Vagina (tissue), 2 donors: Measurements from ENCODE around the gene RPL22. TPM values are rescaled to one million over a fixed set of nuclear protein-coding genes. Genes with fewer than 3 reads are reported as not detected.

ENCODE experiments used
- DNase-seq, 2 donors: peaks; one replicate each; pipeline ENCODE4 v3.0.0-alpha.2; 2017; ENCODE audit errors: extremely low spot score in 2 of 2
- H3K27ac ChIP-seq: fragments of 200-600 bp; sonication (generic); one replicate; pipeline ENCODE4 v1.5.1; 2019
- H3K27me3 ChIP-seq: fragments of 200-600 bp; sonication (generic); one replicate; pipeline ENCODE4 v1.5.1; 2019
- H3K36me3 ChIP-seq, 2 donors: fragments of 200-600 bp; sonication (generic); one replicate each; pipeline ENCODE4 v1.5.1; 2017 to 2019
- H3K4me1 ChIP-seq: fragments of 200-600 bp; sonication (generic); one replicate; pipeline ENCODE4 v1.5.1; 2019
- H3K4me3 ChIP-seq, 2 donors: fragments of 200-600 bp; sonication (generic); 1 replicate in 1 of 2; 2 replicates in 1 of 2; pipeline ENCODE4 v1.5.1; 2016 to 2019
- H3K9me3 ChIP-seq: fragments of 200-600 bp; sonication (generic); one replicate; pipeline ENCODE4 v1.5.1; 2019
- POLR2A ChIP-seq, 2 donors: fragments of 450-650 bp; IDR thresholded peaks; one replicate each; pipeline ENCODE4 v1.6.1; 2017; ENCODE audit warnings: antibody characterized with exemption in 2 of 2, mild to moderate bottlenecking in 2 of 2, moderate library complexity in 2 of 2
- POLR2AphosphoS5 ChIP-seq, 2 donors: sonication (generic); formaldehyde crosslinking; IDR thresholded peaks; one replicate each; pipeline ENCODE4 v1.9.0; 2017; ENCODE audit warnings: antibody characterized with exemption in 2 of 2, mild to moderate bottlenecking in 2 of 2, low read depth in 1 of 2; ENCODE audit not compliant: insufficient read depth in 1 of 2
- intact Hi-C: fragments of 100-400 bp; cut with DNase I; formaldehyde crosslinking; loops from one replicate; pipeline ENCODE4 v1.15.1; 2023
- total RNA-seq: library from RNA; depleted of rRNA; stranded (reverse); fragments of >200 nt; gene quantifications from one replicate; pipeline ENCODE4 v1.2.3, GENCODE V29; 2016
- TF ChIP-seq, protein P1 (sequence below), 3 experiments: fragments of 450-650 bp in 2 of 3; fragments of 200-600 bp in 1 of 3; sonication (generic) in 1 of 3; IDR thresholded peaks; one replicate each; pipeline ENCODE4 v1.5.1; 2017 to 2019; ENCODE audit warnings: antibody characterized with exemption in 3 of 3, mild to moderate bottlenecking in 2 of 3, moderate library complexity in 2 of 3

The RPL22 gene
- total RNA-seq, 1 donor from 2014 or later: 154 TPM

DNA sequence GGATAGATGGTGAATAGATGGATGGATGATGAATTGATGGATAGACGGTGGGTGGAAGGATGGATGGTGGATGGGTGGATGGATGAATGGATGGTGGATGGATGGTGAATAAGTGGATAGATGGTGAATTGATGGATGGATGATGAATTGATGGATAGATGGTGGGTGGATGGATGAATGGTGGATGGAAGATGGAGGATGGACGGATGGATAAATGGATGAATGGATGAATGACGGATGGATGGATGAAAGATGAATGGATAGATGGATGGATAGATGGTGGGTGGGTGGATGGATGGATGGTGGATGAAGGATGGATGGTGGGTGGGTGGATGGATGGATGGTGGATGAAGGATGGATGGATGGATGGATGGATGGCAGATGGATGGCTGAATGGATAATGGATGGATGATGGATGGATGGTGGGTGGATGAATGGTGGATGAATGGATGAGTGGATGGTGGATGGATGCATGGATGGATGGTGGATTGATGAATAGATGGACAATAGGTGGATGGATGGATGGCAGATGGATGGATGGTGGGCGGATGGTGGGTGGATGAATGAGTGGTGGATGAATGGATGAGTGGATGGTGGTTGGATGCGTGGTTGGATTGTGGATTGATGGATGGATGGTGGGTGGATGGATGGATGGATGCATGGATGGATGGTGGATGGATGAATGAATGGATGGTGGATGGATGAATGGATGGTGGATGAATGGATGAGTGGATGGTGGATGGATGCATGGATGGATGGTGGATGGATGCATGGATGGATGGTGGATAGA is 24.6 kb downstream of the RPL22 start:
- H3K4me3 ChIP-seq: no peak overlapping the region
- intact Hi-C loops: no loop called here
- no peaks in the 10 kb centered on the region for H3K9me3 ChIP-seq
- no peak for DNase-seq
- TF ChIP-seq POLR2AphosphoS5 (IDR thresholded peaks at IDR 0.05; ENCODE audit: insufficient read depth in 1 of 2, low read depth in 1 of 2) (no peak), POLR2A (IDR thresholded peaks at IDR 0.05) (no peak)
- TF ChIP-seq, protein P1, sequence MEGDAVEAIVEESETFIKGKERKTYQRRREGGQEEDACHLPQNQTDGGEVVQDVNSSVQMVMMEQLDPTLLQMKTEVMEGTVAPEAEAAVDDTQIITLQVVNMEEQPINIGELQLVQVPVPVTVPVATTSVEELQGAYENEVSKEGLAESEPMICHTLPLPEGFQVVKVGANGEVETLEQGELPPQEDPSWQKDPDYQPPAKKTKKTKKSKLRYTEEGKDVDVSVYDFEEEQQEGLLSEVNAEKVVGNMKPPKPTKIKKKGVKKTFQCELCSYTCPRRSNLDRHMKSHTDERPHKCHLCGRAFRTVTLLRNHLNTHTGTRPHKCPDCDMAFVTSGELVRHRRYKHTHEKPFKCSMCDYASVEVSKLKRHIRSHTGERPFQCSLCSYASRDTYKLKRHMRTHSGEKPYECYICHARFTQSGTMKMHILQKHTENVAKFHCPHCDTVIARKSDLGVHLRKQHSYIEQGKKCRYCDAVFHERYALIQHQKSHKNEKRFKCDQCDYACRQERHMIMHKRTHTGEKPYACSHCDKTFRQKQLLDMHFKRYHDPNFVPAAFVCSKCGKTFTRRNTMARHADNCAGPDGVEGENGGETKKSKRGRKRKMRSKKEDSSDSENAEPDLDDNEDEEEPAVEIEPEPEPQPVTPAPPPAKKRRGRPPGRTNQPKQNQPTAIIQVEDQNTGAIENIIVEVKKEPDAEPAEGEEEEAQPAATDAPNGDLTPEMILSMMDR (IDR thresholded peaks at IDR 0.05): no peak
- no peak overlapping the region for H3K27ac ChIP-seq
- no peaks in the 10 kb centered on the region for H3K27me3 ChIP-seq
- peaks cover 11% of the 10 kb centered on the region for H3K4me1 ChIP-seq
- no peaks in the 10 kb centered on the region for H3K36me3 ChIP-seq

DNA sequence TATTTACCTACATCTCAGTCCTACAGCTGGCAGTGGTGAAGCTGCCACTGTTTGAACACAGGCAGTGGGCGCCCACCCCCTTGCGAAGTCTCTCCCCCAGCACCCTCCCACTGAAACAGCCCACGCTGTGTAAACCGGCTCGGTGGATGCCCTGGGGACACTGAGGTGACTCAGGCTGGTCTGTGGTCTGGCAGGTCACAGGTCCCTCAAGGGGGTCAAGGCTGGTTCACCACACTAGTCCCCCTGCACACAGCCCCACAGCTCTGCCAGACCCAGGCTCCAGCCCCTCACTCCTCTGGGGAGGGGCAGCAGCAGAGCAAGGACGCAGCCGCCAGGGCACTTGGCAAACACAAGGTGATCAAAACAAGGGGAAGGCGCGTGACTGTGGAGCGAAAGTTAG is 26.8 kb downstream of the RPL22 start:
- no peaks in the 10 kb centered on the region for H3K27me3 ChIP-seq
- no peak for DNase-seq
- no peaks in the 10 kb centered on the region for H3K4me1 ChIP-seq
- intact Hi-C loops: no loop called here
- no peaks in the 10 kb centered on the region for H3K9me3 ChIP-seq
- no peak overlapping the region for H3K27ac ChIP-seq
- no peak for TF ChIP-seq POLR2A (IDR thresholded peaks at IDR 0.05)
- TF ChIP-seq, protein P1 (IDR thresholded peaks at IDR 0.05): no peak
- TF ChIP-seq POLR2AphosphoS5 (IDR thresholded peaks at IDR 0.05; ENCODE audit: insufficient read depth in 1 of 2, low read depth in 1 of 2): no peak
- no peaks in the 10 kb centered on the region for H3K36me3 ChIP-seq
- H3K4me3 ChIP-seq: no peak overlapping the region

DNA sequence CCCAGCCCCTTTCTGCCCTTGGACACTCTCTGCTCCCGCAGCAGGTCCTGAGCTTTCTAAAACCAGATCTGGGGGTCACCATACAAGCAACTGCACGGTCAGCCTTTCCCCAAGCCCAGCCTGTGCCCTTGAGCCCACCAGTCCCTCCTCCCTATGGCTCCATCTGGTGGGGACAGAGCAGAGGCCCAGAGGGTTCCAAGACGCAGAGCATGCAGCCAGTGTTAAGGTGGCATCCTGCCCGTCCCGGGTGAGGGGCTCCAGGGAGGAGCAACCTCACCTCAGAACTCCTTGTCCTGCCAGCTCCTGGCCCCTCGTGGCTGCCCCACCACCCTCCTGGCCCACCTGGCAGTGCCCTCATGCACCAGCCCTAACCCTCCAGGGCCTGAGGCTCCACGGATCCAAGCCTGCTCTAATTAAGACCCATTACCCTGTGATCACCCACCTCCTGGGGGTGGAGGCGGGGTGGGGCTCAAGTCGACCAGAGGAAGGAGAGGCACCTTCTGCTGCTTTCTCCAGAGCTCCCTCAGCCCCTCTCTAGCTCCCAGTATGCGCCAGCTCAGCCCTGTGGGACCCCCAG is 27.8 kb downstream of the RPL22 start:
- intact Hi-C loops: no loop called here
- DNase-seq: no peak
- no peaks in the 10 kb centered on the region for H3K36me3 ChIP-seq
- H3K27me3 ChIP-seq: no peaks in the 10 kb centered on the region
- H3K9me3 ChIP-seq: no peaks in the 10 kb centered on the region
- TF ChIP-seq POLR2AphosphoS5 (IDR thresholded peaks at IDR 0.05; ENCODE audit: insufficient read depth in 1 of 2, low read depth in 1 of 2): no peak
- TF ChIP-seq POLR2A (IDR thresholded peaks at IDR 0.05): no peak
- TF ChIP-seq, protein P1 (IDR thresholded peaks at IDR 0.05): no peak
- H3K4me1 ChIP-seq: no peaks in the 10 kb centered on the region
- no peak overlapping the region for H3K4me3 ChIP-seq
- no peak overlapping the region for H3K27ac ChIP-seq

- no peak overlapping the region for H3K4me3 ChIP-seq
- TF ChIP-seq, protein P1 (IDR thresholded peaks at IDR 0.05): no peak
- TF ChIP-seq POLR2A (IDR thresholded peaks at IDR 0.05) (no peak), POLR2AphosphoS5 (IDR thresholded peaks at IDR 0.05; ENCODE audit: insufficient read depth in 1 of 2, low read depth in 1 of 2) (no peak)
- H3K9me3 ChIP-seq: no peaks in the 10 kb centered on the region
- intact Hi-C loops: no loop called here
- no peak for DNase-seq
- no peaks in the 10 kb centered on the region for H3K27me3 ChIP-seq
- H3K27ac ChIP-seq: no peak overlapping the region
- H3K4me1 ChIP-seq: no peaks in the 10 kb centered on the region
- no peaks in the 10 kb centered on the region for H3K36me3 ChIP-seq
Measured at GRCh38 chr1:6170742-6171201, 28.6 kb downstream of the RPL22 start.
